Measurements from ENCODE around the gene ZMIZ2.

Gene ZMIZ2

GRCh38 chr7:44766416-44766801 is 17.8 kb downstream of the ZMIZ2 start:
- TF ChIP-seq FOXM1 (IDR thresholded peaks at IDR 0.05; ENCODE audit: borderline replicate concordance, low read depth) (no peak), EGR1 (IDR thresholded peaks at IDR 0.05) (no peak), EP300 (IDR thresholded peaks at IDR 0.05; ENCODE audit: borderline replicate concordance) (no peak), USF1 (IDR thresholded peaks at IDR 0.05) (no peak), CREB1 (IDR thresholded peaks at IDR 0.05; ENCODE audit: low read depth) (no peak), RAD21 (IDR thresholded peaks at IDR 0.05; ENCODE audit: low read depth) (no peak)

GRCh38 chr7:44767134-44767911 is 18.7 kb downstream of the ZMIZ2 start:
- no peak for TF ChIP-seq USF1 (IDR thresholded peaks at IDR 0.05)
- TF ChIP-seq YY1 (IDR thresholded peaks at IDR 0.05; ENCODE audit: low read depth), result no peak
- TF ChIP-seq RAD21 (IDR thresholded peaks at IDR 0.05; ENCODE audit: low read depth), result no peak
- no peak for TF ChIP-seq EGR1 (IDR thresholded peaks at IDR 0.05)
- TF ChIP-seq TAF1 (IDR thresholded peaks at IDR 0.05; ENCODE audit: low read depth), result no peak
- no peak for TF ChIP-seq NFIC (IDR thresholded peaks at IDR 0.05)
- no peak for TF ChIP-seq EP300 (IDR thresholded peaks at IDR 0.05; ENCODE audit: borderline replicate concordance)
- no peak for TF ChIP-seq TCF12 (IDR thresholded peaks at IDR 0.05; ENCODE audit: low read depth)
- no peak for TF ChIP-seq ZBTB7A (IDR thresholded peaks at IDR 0.05; ENCODE audit: low read depth)
- TF ChIP-seq FOXM1 (IDR thresholded peaks at IDR 0.05; ENCODE audit: borderline replicate concordance, low read depth), result no peak
- TF ChIP-seq TEAD4 (IDR thresholded peaks at IDR 0.05), result no peak
- no peak for TF ChIP-seq CREB1 (IDR thresholded peaks at IDR 0.05; ENCODE audit: low read depth)

GRCh38 chr7:44767912-44768627 is 19.4 kb downstream of the ZMIZ2 start:
- TF ChIP-seq TEAD4 (IDR thresholded peaks at IDR 0.05) (no peak), EGR1 (IDR thresholded peaks at IDR 0.05) (no peak), USF1 (IDR thresholded peaks at IDR 0.05) (no peak), CEBPB (IDR thresholded peaks at IDR 0.05) (no peak), REST (IDR thresholded peaks at IDR 0.05; ENCODE audit: low read depth) (no peak), TCF12 (IDR thresholded peaks at IDR 0.05; ENCODE audit: low read depth) (no peak), NFIC (IDR thresholded peaks at IDR 0.05) (no peak)

- TF ChIP-seq REST (IDR thresholded peaks at IDR 0.05; ENCODE audit: low read depth) (no peak), TCF12 (IDR thresholded peaks at IDR 0.05; ENCODE audit: low read depth) (no peak)
Measured at GRCh38 chr7:44768628-44769371, 20.2 kb downstream of the ZMIZ2 start.

- TF ChIP-seq CEBPB (IDR thresholded peaks at IDR 0.05) (no peak), EGR1 (IDR thresholded peaks at IDR 0.05) (no peak), RAD21 (IDR thresholded peaks at IDR 0.05; ENCODE audit: low read depth) (no peak), ZBTB7A (IDR thresholded peaks at IDR 0.05; ENCODE audit: low read depth) (no peak)
Measured at GRCh38 chr7:44769376-44769775, 20.7 kb downstream of the ZMIZ2 start.

GRCh38 chr7:44769776-44770294 is 21.2 kb downstream of the ZMIZ2 start:
- TF ChIP-seq MAX (IDR thresholded peaks at IDR 0.05) (no peak), FOXM1 (IDR thresholded peaks at IDR 0.05; ENCODE audit: borderline replicate concordance, low read depth) (no peak), EGR1 (IDR thresholded peaks at IDR 0.05) (no peak), CEBPB (IDR thresholded peaks at IDR 0.05) (no peak), EP300 (IDR thresholded peaks at IDR 0.05; ENCODE audit: borderline replicate concordance) (no peak), REST (IDR thresholded peaks at IDR 0.05; ENCODE audit: low read depth) (no peak), TEAD4 (IDR thresholded peaks at IDR 0.05) (no peak), YY1 (IDR thresholded peaks at IDR 0.05; ENCODE audit: low read depth) (no peak), CREB1 (IDR thresholded peaks at IDR 0.05; ENCODE audit: low read depth) (no peak)
